ENCODE data around the gene DNPEP. TPM values are rescaled to one million over a fixed set of nuclear protein-coding genes. Genes with fewer than 3 reads are reported as not detected.

The DNPEP gene
- total and polyA plus RNA-seq, 9 donors: 23.4 to 72.9 (median 61.8) TPM

- 37 to 43% (median 39%) methylated on average over 7 to 9 of the region's 9 CpGs for WGBS, 3 donors
- TF ChIP-seq CTCF (IDR thresholded peaks at IDR 0.05) (no peak), POLR2A (IDR thresholded peaks at IDR 0.05) (no peak), EP300 (IDR thresholded peaks at IDR 0.05) (no peak)
- no peak overlapping the region for H3K4me3 ChIP-seq
- H3K4me1 ChIP-seq (ENCODE audit: insufficient read depth): peaks cover 5% of the 10 kb centered on the region
- DNase-seq: peak in 3 of 5 donors; percentile 40 to 57 (median 45)
- intact Hi-C loops (cut with DNase I): no loop called here
- no peaks in the 10 kb centered on the region for H3K36me3 ChIP-seq
- no peaks in the 10 kb centered on the region for H3K9me3 ChIP-seq
- H3K27me3 ChIP-seq: no peaks in the 10 kb centered on the region
- H3K27ac ChIP-seq: peak overlapping the region; percentile 62 to 71
These were observed 29.7 kb upstream of the DNPEP start for GRCh38 chr2:219417374-219417773.

GRCh38 chr2:219416938-219417337, 29.2 kb upstream of the DNPEP start:
- H3K27ac ChIP-seq: peak overlapping the region; percentile 31 to 71
- H3K4me1 ChIP-seq (ENCODE audit: insufficient read depth): peaks cover 5% of the 10 kb centered on the region
- DNase-seq: no peak
- H3K4me3 ChIP-seq: no peak overlapping the region
- H3K27me3 ChIP-seq: no peaks in the 10 kb centered on the region
- H3K9me3 ChIP-seq: no peaks in the 10 kb centered on the region
- 82 to 88% (median 83%) methylated on average over 4 of the region's 4 CpGs for WGBS, 3 donors
- intact Hi-C loops (cut with DNase I): no loop called here
- TF ChIP-seq CTCF (IDR thresholded peaks at IDR 0.05) (no peak), POLR2A (IDR thresholded peaks at IDR 0.05) (no peak), EP300 (IDR thresholded peaks at IDR 0.05) (no peak)
- H3K36me3 ChIP-seq: no peaks in the 10 kb centered on the region

- intact Hi-C loops (cut with DNase I): no loop called here
- peak overlapping the region in 1 of 2 donors; percentile 31 for H3K27ac ChIP-seq
These were observed 28.5 kb upstream of the DNPEP start for GRCh38 chr2:219416235-219416602.

GRCh38 chr2:219415580-219416234, 28.0 kb upstream of the DNPEP start:
- Histone ChIP-seq H3K9me3 (no peaks in the 10 kb centered on the region), H3K27me3 (no peaks in the 10 kb centered on the region), H3K36me3 (no peaks in the 10 kb centered on the region), H3K4me1 (ENCODE audit: insufficient read depth) (peaks cover 5% of the 10 kb centered on the region), H3K27ac (no peak overlapping the region), H3K4me3 (no peak overlapping the region)
- intact Hi-C loops (cut with DNase I): no loop called here
- TF ChIP-seq POLR2A (IDR thresholded peaks at IDR 0.05): no peak
- no peak for TF ChIP-seq EP300 (IDR thresholded peaks at IDR 0.05)
- no peak for TF ChIP-seq CTCF (IDR thresholded peaks at IDR 0.05)
- DNase-seq: no peak
- WGBS, 3 donors: 55 to 66% (median 64%) methylated on average over 5 of the region's 5 CpGs

More at GRCh38 chr2:219416235-219416602, 28.5 kb upstream of the DNPEP start:
- no peak for DNase-seq
- Histone ChIP-seq H3K9me3 (no peaks in the 10 kb centered on the region), H3K4me1 (ENCODE audit: insufficient read depth) (peaks cover 5% of the 10 kb centered on the region), H3K36me3 (no peaks in the 10 kb centered on the region), H3K27me3 (no peaks in the 10 kb centered on the region), H3K4me3 (no peak overlapping the region)
- 23 to 44% (median 27%) methylated on average over 3 of the region's 3 CpGs for WGBS, 3 donors
- no peak for TF ChIP-seq EP300 (IDR thresholded peaks at IDR 0.05)
- TF ChIP-seq CTCF (IDR thresholded peaks at IDR 0.05): no peak
- TF ChIP-seq POLR2A (IDR thresholded peaks at IDR 0.05): no peak
